Epidermal melanocyte (primary cell): ENCODE measurements around the gene MAD1L1.

Experiments
- DNase-seq: peaks from one replicate; pipeline ENCODE4 v3.0.0; 2011; ENCODE audit warnings: low spot score; ENCODE audit not compliant: insufficient read length

The MAD1L1 gene

DNA sequence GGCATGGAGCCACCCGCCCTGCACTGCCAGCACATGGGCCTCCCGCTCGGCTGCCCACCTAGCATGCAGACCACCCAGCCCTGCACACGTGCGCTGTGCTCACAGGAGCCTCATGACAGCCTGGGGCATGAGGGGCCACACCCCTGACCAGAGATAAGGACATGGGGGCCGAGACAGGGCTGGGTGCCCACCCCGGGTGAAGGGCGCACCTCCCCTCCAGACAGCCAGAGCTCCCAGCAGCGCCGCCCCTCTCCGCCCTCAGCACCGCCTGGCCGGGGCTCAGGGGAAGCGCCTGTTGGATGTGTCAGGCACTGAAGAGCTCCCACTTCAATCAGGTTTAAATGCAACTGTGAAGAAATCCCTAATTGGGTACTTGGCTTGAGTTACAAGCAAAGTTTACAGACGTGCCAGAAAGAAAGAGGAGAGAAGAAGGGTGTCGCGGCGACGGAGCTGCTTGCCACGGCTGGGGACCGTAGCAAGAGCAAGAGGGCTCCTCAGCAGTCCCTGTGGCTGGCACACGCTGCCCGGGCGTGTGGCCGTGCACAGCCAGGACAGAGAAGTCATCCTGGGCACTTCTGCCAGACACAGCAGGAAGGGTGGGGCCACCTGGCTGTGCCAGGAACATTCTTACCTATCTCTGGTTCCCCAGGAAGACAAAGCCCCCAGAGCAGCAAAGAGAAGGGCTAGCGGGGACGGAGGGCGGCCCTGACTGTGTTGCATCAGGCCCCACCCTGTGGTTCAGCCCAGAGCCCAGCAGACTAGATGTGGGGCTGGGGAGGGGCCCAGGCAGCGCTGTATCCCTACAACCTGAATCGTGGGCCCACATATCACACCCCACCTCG is 315.3 kb downstream of the MAD1L1 start:
- DNase-seq: no peak

- no peak for DNase-seq
Observed at GRCh38 chr7:1916601-1916970, 316.2 kb downstream of the MAD1L1 start.

- no peak for DNase-seq
Observed at GRCh38 chr7:1915956-1916600, 316.7 kb downstream of the MAD1L1 start.

GRCh38 chr7:1915326-1915725 is 317.4 kb downstream of the MAD1L1 start:
- DNase-seq: no peak

DNA sequence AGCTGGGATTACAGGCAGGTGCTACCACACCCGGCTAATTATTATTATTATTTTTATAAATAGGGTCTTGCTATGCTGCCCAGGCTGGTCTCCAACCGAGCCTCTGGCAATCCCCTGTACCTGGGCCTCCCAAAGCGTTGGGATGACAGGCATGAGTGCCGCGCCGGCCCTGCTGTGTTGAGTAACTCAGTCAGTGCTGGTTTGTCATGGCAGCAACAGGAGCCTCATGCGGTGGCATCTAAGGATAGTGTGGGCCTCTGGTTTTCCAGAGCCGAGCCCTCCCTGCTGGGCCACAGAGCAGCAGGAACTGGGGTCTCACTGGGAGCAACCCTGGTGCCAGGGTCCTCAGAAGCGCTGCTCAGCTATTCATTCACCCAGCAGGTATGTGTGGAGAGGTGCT is 318.0 kb downstream of the MAD1L1 start:
- no peak for DNase-seq

- no peak for DNase-seq
Observed at GRCh38 chr7:1914321-1914720, 318.4 kb downstream of the MAD1L1 start.

- DNase-seq: no peak
Observed at GRCh38 chr7:1913466-1914282, 319.1 kb downstream of the MAD1L1 start.

GRCh38 chr7:1912593-1913465 is 319.9 kb downstream of the MAD1L1 start:
- DNase-seq: peak; percentile 58

DNA sequence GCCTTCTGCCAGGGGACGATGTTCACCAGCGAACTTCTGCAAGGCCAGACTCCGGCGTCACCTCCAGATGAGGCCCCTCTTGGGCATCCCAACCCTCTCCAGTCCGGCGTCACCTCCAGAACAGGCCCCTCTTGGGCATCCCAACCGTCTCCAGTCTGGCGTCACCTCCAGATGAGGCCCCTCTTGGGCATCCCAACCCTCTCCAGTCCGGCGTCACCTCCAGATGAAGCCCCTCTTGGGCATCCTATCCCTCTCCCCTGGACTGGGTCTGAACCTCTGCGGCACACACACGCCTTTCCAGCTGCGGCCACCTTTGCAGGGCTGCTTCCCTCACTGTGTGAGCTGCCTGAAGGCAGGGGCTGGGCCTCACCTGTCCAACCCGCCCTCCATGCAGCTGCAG is 321.2 kb downstream of the MAD1L1 start:
- DNase-seq: no peak

DNA sequence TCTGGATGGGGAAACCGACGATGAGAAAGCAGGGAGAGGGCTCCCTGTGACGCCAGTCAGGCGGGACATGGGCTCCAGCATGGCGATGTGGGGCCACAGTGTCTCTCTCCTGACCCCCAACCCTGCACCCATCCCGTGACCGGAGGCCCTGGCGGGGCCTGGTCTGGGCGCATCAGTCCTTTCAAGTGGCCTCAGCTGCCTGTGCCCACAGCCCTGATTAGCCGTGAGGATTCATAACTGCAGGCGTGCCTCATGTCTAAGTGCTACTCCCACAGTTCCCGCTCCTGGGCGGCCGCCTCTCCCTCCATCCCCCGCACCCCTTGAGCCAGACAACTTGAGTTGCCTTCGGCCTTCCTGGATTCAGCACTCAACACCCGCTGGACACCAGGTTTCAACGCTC is 321.9 kb downstream of the MAD1L1 start:
- DNase-seq: no peak

GRCh38 chr7:1910081-1910685 is 322.6 kb downstream of the MAD1L1 start:
- no peak for DNase-seq

- no peak for DNase-seq
Observed at GRCh38 chr7:1909476-1909875, 323.3 kb downstream of the MAD1L1 start.

DNA sequence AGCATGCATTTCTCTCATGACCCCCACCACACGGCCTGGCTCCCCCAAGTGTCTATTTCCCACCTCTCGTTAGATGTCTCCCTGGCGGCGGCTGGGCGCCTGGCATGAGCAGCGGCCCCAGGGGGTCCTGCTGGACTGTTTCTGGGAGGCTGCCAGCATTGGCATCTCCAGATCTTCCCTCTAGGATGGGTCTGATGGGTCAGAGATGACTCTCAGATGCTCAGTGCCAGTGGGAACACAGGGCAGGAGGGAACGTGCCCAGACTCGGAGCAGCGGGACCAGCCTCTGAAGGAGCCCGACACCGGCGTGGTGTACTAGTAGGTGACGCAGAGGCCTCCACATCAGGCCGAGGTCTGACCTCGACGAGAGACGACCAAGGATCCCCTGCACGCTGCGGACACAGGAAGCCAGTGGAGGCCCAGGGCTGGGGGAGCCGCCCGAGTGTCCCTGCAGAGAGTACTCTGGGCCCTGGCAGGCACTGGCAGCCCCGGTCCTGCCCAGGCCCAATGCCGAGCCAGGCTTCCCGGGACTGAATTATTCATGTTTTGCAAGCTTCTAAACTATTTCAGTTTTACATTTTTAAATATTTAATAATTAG is 323.8 kb downstream of the MAD1L1 start:
- no peak for DNase-seq

DNA sequence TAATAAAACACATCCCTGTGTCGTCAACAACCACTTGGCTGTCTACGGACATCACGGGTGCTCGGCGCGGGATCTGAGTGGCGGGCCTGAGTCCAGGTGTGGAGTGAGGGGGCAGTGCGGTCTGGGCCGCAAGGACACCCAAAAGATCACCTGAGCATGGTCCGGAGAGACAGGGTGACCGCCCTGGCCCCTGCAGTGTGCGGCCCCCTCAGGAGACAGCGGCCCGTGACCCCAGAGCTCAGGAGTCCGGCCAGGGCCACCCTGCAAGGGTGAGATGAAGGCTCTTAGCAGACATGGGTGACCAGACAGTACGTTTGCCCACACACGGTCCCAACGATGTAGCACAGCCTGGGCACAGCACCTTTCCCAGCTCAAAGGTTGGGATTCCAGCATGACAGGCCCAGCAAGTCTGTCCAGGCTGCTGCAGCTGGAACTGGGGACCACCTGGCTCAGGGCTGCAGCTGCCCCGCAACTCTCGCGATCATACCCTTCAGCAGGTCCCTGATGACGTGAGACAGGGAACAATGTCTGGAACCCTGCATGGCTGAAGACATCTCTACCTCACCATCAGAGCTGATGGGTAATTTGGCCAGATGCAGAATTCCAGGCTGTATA is 324.9 kb downstream of the MAD1L1 start:
- DNase-seq: no peak

- no peak for DNase-seq
Observed at GRCh38 chr7:1906988-1907745, 325.6 kb downstream of the MAD1L1 start.

- no peak for DNase-seq
Observed at GRCh38 chr7:1906087-1906830, 326.5 kb downstream of the MAD1L1 start.

- DNase-seq: no peak
Observed at GRCh38 chr7:1902231-1902855, 330.4 kb downstream of the MAD1L1 start.
